Measurements from ENCODE around the gene FZD8.

The FZD8 gene

GRCh38 chr10:35614312-35614711 is 27.8 kb downstream of the FZD8 start:
- Histone ChIP-seq H3K9me3 (ENCODE audit: low read length) (no peaks in the 10 kb centered on the region), H3K27me3 (ENCODE audit: control insufficient read depth in 1 of 2, insufficient read depth in 2 of 2, low read length in 2 of 2) (no peaks in the 10 kb centered on the region), H3K4me3 (ENCODE audit: low read depth in 1 of 2, low read length in 2 of 2) (no peak overlapping the region), H3K27ac (ENCODE audit: low read depth, low read length) (no peak overlapping the region), H3K36me3 (ENCODE audit: insufficient read depth, low read length) (no peaks in the 10 kb centered on the region), H3K4me1 (ENCODE audit: insufficient read depth, low read length) (no peaks in the 10 kb centered on the region), H3K9ac (ENCODE audit: low read length) (no peak overlapping the region)

DNA sequence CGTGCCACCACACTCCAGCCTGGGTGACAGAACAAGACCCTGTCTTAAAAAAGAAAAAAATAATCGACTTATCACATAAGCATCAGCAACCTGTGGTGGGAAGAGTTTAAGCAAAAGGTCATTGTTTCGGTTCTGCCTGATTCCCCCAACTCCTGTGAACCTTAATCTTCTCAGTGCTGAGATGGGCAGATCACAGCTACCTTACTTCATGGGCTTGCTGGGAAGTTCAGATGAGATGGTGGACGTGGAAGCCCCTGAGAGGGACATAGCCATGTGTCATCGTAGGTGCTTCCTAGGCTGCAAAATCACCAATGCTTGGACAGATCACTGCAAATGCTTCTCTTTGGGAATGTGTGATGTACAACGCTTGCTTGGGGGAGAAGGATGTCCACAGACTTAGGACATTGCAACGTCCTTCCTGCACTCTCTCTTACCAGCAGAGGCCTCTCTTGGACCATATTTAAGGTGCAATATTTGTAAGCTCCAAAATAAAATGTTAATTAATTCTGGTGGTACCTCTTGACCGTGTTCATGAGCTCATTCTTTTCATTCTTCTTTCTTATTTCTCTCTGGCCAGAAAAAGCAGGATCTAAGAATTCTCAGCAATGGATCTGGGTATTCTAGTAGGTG is 28.4 kb downstream of the FZD8 start:
- no peak overlapping the region for H3K27ac ChIP-seq (ENCODE audit: low read depth, low read length)
- H3K4me1 ChIP-seq (ENCODE audit: insufficient read depth, low read length), result no peaks in the 10 kb centered on the region
- H3K9ac ChIP-seq (ENCODE audit: low read length), result no peak overlapping the region
- peaks cover 0 to under 1% of the 10 kb centered on the region in 2 donors for H3K27me3 ChIP-seq (ENCODE audit: control insufficient read depth in 1 of 2, insufficient read depth in 2 of 2, low read length in 2 of 2)
- no peaks in the 10 kb centered on the region for H3K36me3 ChIP-seq (ENCODE audit: insufficient read depth, low read length)
- no peaks in the 10 kb centered on the region for H3K9me3 ChIP-seq (ENCODE audit: low read length)
- H3K4me3 ChIP-seq (ENCODE audit: low read depth in 1 of 2, low read length in 2 of 2), result no peak overlapping the region

- H3K4me3 ChIP-seq (ENCODE audit: low read depth in 1 of 2, low read length in 2 of 2), result no peak overlapping the region
- H3K9me3 ChIP-seq (ENCODE audit: low read length), result no peaks in the 10 kb centered on the region
- H3K36me3 ChIP-seq (ENCODE audit: insufficient read depth, low read length), result no peaks in the 10 kb centered on the region
- H3K27me3 ChIP-seq (ENCODE audit: control insufficient read depth in 1 of 2, insufficient read depth in 2 of 2, low read length in 2 of 2), result peaks cover 0 to 7% of the 10 kb centered on the region in 2 donors
- no peak overlapping the region for H3K27ac ChIP-seq (ENCODE audit: low read depth, low read length)
- H3K9ac ChIP-seq (ENCODE audit: low read length), result no peak overlapping the region
- H3K4me1 ChIP-seq (ENCODE audit: insufficient read depth, low read length), result no peaks in the 10 kb centered on the region
Observed at GRCh38 chr10:35613107-35613440, 29.0 kb downstream of the FZD8 start.

GRCh38 chr10:35612385-35613106 is 29.6 kb downstream of the FZD8 start:
- peaks cover 0 to 12% of the 10 kb centered on the region in 2 donors for H3K27me3 ChIP-seq (ENCODE audit: control insufficient read depth in 1 of 2, insufficient read depth in 2 of 2, low read length in 2 of 2)
- no peaks in the 10 kb centered on the region for H3K4me1 ChIP-seq (ENCODE audit: insufficient read depth, low read length)
- no peak overlapping the region for H3K9ac ChIP-seq (ENCODE audit: low read length)
- H3K4me3 ChIP-seq (ENCODE audit: low read depth in 1 of 2, low read length in 2 of 2), result no peak overlapping the region
- H3K36me3 ChIP-seq (ENCODE audit: insufficient read depth, low read length), result no peaks in the 10 kb centered on the region
- H3K9me3 ChIP-seq (ENCODE audit: low read length), result no peaks in the 10 kb centered on the region
- H3K27ac ChIP-seq (ENCODE audit: low read depth, low read length), result no peak overlapping the region

DNA sequence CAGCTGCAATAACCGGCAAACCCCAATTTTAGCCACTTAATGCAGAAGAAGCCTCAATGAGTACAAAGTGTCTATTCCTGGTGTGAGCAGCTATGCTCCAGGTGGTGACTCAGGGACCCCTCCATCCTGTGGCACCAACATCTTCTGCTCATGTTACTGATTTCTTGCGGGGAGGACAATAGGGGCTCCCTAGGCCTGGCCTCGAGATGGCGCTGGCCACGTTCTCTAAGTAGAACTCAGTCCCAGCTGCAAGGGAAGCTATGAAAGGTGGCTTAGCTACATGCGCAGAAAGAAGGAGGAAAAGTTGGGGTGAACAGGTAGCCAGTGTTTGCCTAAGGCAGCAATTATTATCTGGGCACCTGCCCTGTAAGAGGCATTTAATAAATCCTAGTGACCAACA is 30.3 kb downstream of the FZD8 start:
- Histone ChIP-seq H3K36me3 (ENCODE audit: insufficient read depth, low read length) (no peaks in the 10 kb centered on the region), H3K9me3 (ENCODE audit: low read length) (no peaks in the 10 kb centered on the region)

GRCh38 chr10:35608328-35608672 is 33.8 kb downstream of the FZD8 start:
- H3K4me1 ChIP-seq (ENCODE audit: insufficient read depth, low read length), result no peaks in the 10 kb centered on the region
- no peak overlapping the region for H3K9ac ChIP-seq (ENCODE audit: low read length)
- no peaks in the 10 kb centered on the region for H3K36me3 ChIP-seq (ENCODE audit: insufficient read depth, low read length)
- no peak overlapping the region for H3K27ac ChIP-seq (ENCODE audit: low read depth, low read length)
- peak overlapping the region; percentile 27 to 48 for H3K4me3 ChIP-seq (ENCODE audit: low read depth in 1 of 2, low read length in 2 of 2)
- no peaks in the 10 kb centered on the region for H3K9me3 ChIP-seq (ENCODE audit: low read length)
- peaks cover 0 to 27% of the 10 kb centered on the region in 2 donors for H3K27me3 ChIP-seq (ENCODE audit: control insufficient read depth in 1 of 2, insufficient read depth in 2 of 2, low read length in 2 of 2)

More for the DNA sequence above, 30.3 kb downstream of the FZD8 start:
- no peaks in the 10 kb centered on the region for H3K4me1 ChIP-seq (ENCODE audit: insufficient read depth, low read length)
- no peak overlapping the region for H3K27ac ChIP-seq (ENCODE audit: low read depth, low read length)
- no peak overlapping the region for H3K9ac ChIP-seq (ENCODE audit: low read length)
- H3K27me3 ChIP-seq (ENCODE audit: control insufficient read depth in 1 of 2, insufficient read depth in 2 of 2, low read length in 2 of 2), result peaks cover 0 to 20% of the 10 kb centered on the region in 2 donors
- no peak overlapping the region for H3K4me3 ChIP-seq (ENCODE audit: low read depth in 1 of 2, low read length in 2 of 2)

DNA sequence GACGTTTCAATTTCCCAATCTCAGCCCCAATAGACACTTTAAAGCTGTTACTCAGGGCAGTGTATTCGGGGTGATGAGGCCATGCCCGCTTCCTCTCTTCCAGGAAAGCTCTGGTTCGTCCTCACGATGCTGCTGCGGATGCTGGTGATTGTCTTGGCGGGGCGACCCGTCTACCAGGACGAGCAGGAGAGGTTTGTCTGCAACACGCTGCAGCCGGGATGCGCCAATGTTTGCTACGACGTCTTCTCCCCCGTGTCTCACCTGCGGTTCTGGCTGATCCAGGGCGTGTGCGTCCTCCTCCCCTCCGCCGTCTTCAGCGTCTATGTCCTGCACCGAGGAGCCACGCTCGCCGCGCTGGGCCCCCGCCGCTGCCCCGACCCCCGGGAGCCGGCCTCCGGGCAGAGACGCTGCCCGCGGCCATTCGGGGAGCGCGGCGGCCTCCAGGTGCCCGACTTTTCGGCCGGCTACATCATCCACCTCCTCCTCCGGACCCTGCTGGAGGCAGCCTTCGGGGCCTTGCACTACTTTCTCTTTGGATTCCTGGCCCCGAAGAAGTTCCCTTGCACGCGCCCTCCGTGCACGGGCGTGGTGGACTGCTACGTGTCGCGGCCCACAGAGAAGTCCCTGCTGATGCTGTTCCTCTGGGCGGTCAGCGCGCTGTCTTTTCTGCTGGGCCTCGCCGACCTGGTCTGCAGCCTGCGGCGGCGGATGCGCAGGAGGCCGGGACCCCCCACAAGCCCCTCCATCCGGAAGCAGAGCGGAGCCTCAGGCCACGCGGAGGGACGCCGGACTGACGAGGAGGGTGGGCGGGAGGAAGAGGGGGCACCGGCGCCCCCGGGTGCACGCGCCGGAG is 34.4 kb downstream of the FZD8 start:
- Histone ChIP-seq H3K27me3 (ENCODE audit: control insufficient read depth in 1 of 2, insufficient read depth in 2 of 2, low read length in 2 of 2) (peaks cover 0 to 27% of the 10 kb centered on the region in 2 donors), H3K9ac (ENCODE audit: low read length) (no peak overlapping the region), H3K4me1 (ENCODE audit: insufficient read depth, low read length) (no peaks in the 10 kb centered on the region), H3K36me3 (ENCODE audit: insufficient read depth, low read length) (no peaks in the 10 kb centered on the region), H3K27ac (ENCODE audit: low read depth, low read length) (no peak overlapping the region), H3K9me3 (ENCODE audit: low read length) (no peaks in the 10 kb centered on the region), H3K4me3 (ENCODE audit: low read depth in 1 of 2, low read length in 2 of 2) (peak overlapping the region; percentile 27 to 48)

- Histone ChIP-seq H3K4me1 (ENCODE audit: insufficient read depth, low read length) (no peaks in the 10 kb centered on the region), H3K4me3 (ENCODE audit: low read depth in 1 of 2, low read length in 2 of 2) (no peak overlapping the region)
Observed at GRCh38 chr10:35606430-35606829, 35.7 kb downstream of the FZD8 start.

GRCh38 chr10:35605191-35605590 is 36.9 kb downstream of the FZD8 start, which contains the start of gene GJD4:
TSS of gene GJD4 (plus strand) at chr10:35605341. CDS start at chr10:35605568, 227 bp downstream.
- no peak within 1 kb of the TSS for H3K27ac ChIP-seq (ENCODE audit: low read depth, low read length)
- H3K27me3 ChIP-seq (ENCODE audit: control insufficient read depth in 1 of 2, insufficient read depth in 2 of 2, low read length in 2 of 2), result peaks cover 0 to 27% of the 10 kb centered on the region in 2 donors
- no peaks in the 10 kb centered on the region for H3K4me1 ChIP-seq (ENCODE audit: insufficient read depth, low read length)
- H3K36me3 ChIP-seq (ENCODE audit: insufficient read depth, low read length), result no peaks in the 10 kb centered on the region
- no peak within 1 kb of the TSS for H3K9ac ChIP-seq (ENCODE audit: low read length)
- H3K9me3 ChIP-seq (ENCODE audit: low read length), result no peaks in the 10 kb centered on the region
- no peak within 1 kb of the TSS for H3K4me3 ChIP-seq (ENCODE audit: low read depth in 1 of 2, low read length in 2 of 2)

More at GRCh38 chr10:35606430-35606829, 35.7 kb downstream of the FZD8 start:
- no peaks in the 10 kb centered on the region for H3K9me3 ChIP-seq (ENCODE audit: low read length)
- H3K9ac ChIP-seq (ENCODE audit: low read length), result no peak overlapping the region
- peaks cover 0 to 27% of the 10 kb centered on the region in 2 donors for H3K27me3 ChIP-seq (ENCODE audit: control insufficient read depth in 1 of 2, insufficient read depth in 2 of 2, low read length in 2 of 2)
- H3K27ac ChIP-seq (ENCODE audit: low read depth, low read length), result no peak overlapping the region
- no peaks in the 10 kb centered on the region for H3K36me3 ChIP-seq (ENCODE audit: insufficient read depth, low read length)

DNA sequence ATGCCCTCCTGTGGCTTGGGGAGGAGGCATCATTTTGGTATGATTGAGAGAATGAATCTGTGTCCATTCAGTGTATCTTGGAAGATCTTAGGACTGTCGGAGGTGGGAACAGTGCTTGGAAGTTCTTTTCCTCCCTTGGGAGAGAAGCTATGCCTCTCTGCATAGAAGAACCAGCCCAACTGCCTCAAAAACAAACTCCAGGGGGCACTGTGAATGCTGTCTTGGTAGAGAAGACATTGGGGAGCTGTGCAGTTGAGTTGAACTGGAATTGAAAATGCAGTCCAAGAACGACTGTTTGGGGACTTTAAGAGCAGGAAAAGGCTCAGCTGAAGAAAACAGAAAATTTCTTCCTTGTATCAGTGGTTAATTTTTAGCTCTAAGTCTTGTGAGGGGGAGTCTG is 41.9 kb downstream of the FZD8 start:
- Histone ChIP-seq H3K27ac (ENCODE audit: low read depth, low read length) (no peak overlapping the region), H3K4me3 (ENCODE audit: low read depth in 1 of 2, low read length in 2 of 2) (no peak overlapping the region), H3K4me1 (ENCODE audit: insufficient read depth, low read length) (no peaks in the 10 kb centered on the region), H3K36me3 (ENCODE audit: insufficient read depth, low read length) (no peaks in the 10 kb centered on the region), H3K27me3 (ENCODE audit: control insufficient read depth in 1 of 2, insufficient read depth in 2 of 2, low read length in 2 of 2) (no peaks in the 10 kb centered on the region), H3K9ac (ENCODE audit: low read length) (no peak overlapping the region), H3K9me3 (ENCODE audit: low read length) (no peaks in the 10 kb centered on the region)

DNA sequence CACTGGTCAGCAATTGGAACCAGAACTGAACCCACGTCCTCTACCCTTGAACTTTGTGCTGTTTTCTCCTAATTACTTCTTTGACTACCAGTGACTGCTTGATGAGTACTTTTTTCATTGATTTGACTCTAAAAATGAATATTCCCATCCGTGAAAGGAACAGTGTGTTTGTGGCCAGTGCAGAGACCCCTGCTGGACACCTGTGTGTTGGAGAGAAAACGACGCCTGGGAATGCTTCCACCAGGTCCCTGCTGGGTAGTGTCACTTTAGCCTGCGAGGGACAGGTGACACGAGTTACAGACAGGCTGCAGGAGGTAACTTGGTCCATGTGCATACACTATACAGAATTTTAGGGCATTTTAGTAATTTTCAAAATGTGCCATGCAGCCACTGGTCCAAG is 43.7 kb downstream of the FZD8 start:
- H3K36me3 ChIP-seq (ENCODE audit: insufficient read depth, low read length), result no peaks in the 10 kb centered on the region
- no peak overlapping the region for H3K4me3 ChIP-seq (ENCODE audit: low read depth in 1 of 2, low read length in 2 of 2)
- H3K27ac ChIP-seq (ENCODE audit: low read depth, low read length), result no peak overlapping the region
- H3K9ac ChIP-seq (ENCODE audit: low read length), result no peak overlapping the region
- no peaks in the 10 kb centered on the region for H3K9me3 ChIP-seq (ENCODE audit: low read length)
- H3K27me3 ChIP-seq (ENCODE audit: control insufficient read depth in 1 of 2, insufficient read depth in 2 of 2, low read length in 2 of 2), result no peaks in the 10 kb centered on the region
- no peaks in the 10 kb centered on the region for H3K4me1 ChIP-seq (ENCODE audit: insufficient read depth, low read length)

Data from muscle layer of colon (tissue), 2 donors.